ENCODE data around the gene PRKCE. TPM values are rescaled to one million over a fixed set of nuclear protein-coding genes. Genes with fewer than 3 reads are reported as not detected.
"Not testable (repeated sequence)": the region's sequence is repeated elsewhere in the genome, so short reads cannot be mapped to it uniquely, and the experiment has no call there.

The PRKCE gene
- total and polyA plus RNA-seq, 2 experiments from 2014 or later: 0.94 to 1.2 TPM

- Mint-ChIP-seq H3K9me3 (no peaks in the 10 kb centered on the region), H3K27me3 (ENCODE audit: insufficient read depth, low read depth, poor library complexity) (no peaks in the 10 kb centered on the region), H3K36me3 (ENCODE audit: low read depth) (no peaks in the 10 kb centered on the region), H3K27ac (no peak overlapping the region), H3K4me1 (no peaks in the 10 kb centered on the region; the same call in 1 of the 3 replicates), H3K4me3 (no peak overlapping the region)
- Histone ChIP-seq H2AFZ (no peak overlapping the region), H3K4me2 (no peak overlapping the region), H3K4me3 (no peak overlapping the region), H3K4me1 (ENCODE audit: insufficient read depth) (no peaks in the 10 kb centered on the region), H3K9me2 (ENCODE audit: insufficient read depth) (0 out of 2 replicates have a peak, but pooled peaks cover 4% of the 10 kb centered on the region), H3K27ac (ENCODE audit: low read depth) (no peak overlapping the region), H3K36me3 (ENCODE audit: insufficient read depth) (no peaks in the 10 kb centered on the region), H4K20me1 (replicated peaks; ENCODE audit: insufficient read depth) (no peaks in the 10 kb centered on the region), H3K27me3 (ENCODE audit: insufficient read depth) (no peaks in the 10 kb centered on the region), H3F3A (replicated peaks; ENCODE audit: low read depth) (no peaks in the 10 kb centered on the region), H3K79me2 (replicated peaks; ENCODE audit: insufficient read depth) (no peaks in the 10 kb centered on the region)
- DNase-seq (ENCODE audit: low spot score) (no peak), ATAC-seq (no peak)
- no peak for TF ChIP-seq ZNF462 (CRISPR knock-in tag; IDR thresholded peaks at IDR 0.05)
- no peak for TF ChIP-seq REST (IDR thresholded peaks at IDR 0.05; ENCODE audit: unreplicated experiment)
- TF ChIP-seq ZNF114 (CRISPR knock-in tag; IDR thresholded peaks at IDR 0.05): no peak
- no peak for TF ChIP-seq NANOG (IDR thresholded peaks at IDR 0.05; ENCODE audit: borderline replicate concordance)
These were observed 41.1 kb downstream of the PRKCE start for GRCh38 chr2:45692566-45692965.

- H3K4me1 Mint-ChIP-seq; H3K27ac Mint-ChIP-seq; H3K4me2 ChIP-seq; ATAC-seq; H3K36me3 Mint-ChIP-seq (ENCODE audit: low read depth); H3K9me2 ChIP-seq (ENCODE audit: insufficient read depth); H3K27me3 ChIP-seq (ENCODE audit: insufficient read depth); H4K20me1 ChIP-seq (replicated peaks; ENCODE audit: insufficient read depth); H3F3A ChIP-seq (replicated peaks; ENCODE audit: low read depth); H3K4me3 ChIP-seq; H3K79me2 ChIP-seq (replicated peaks; ENCODE audit: insufficient read depth); H3K27ac ChIP-seq (ENCODE audit: low read depth); H3K27me3 Mint-ChIP-seq (ENCODE audit: insufficient read depth, low read depth, poor library complexity); H3K4me1 ChIP-seq (ENCODE audit: insufficient read depth); H3K9me3 Mint-ChIP-seq; DNase-seq (ENCODE audit: low spot score); H2AFZ ChIP-seq; H3K4me3 Mint-ChIP-seq; H3K36me3 ChIP-seq (ENCODE audit: insufficient read depth): not testable (repeated sequence)
These were observed 44.1 kb downstream of the PRKCE start for GRCh38 chr2:45695480-45696007.
